Measurements from ENCODE around the gene ZNF385B.

GRCh38 chr2:179745635-179746256 is 115.7 kb downstream of the ZNF385B start:
- no peak for TF ChIP-seq CTCF (IDR thresholded peaks at IDR 0.05; ENCODE audit: low read length)
- TF ChIP-seq EZH2 (IDR thresholded peaks at IDR 0.05; ENCODE audit: borderline replicate concordance, low read length): no peak

Measured in OCI-LY1 (cell line).